A549 (cell line): Measurements from ENCODE around the gene TMEM14A. TPM values are rescaled to one million over a fixed set of nuclear protein-coding genes. Genes with fewer than 3 reads are reported as not detected.

Experiments
- ATAC-seq, 2 experiments: fragments of 200-7000 bp in 1 of 2; fragments of >200 bp in 1 of 2; cut with Nextera tagmentation in 1 of 2; cut with Tn5 transposase in 1 of 2; 3 replicates each; pipeline versions ENCODE4 v1.8.0 to v1.9.1; 2018 to 2020; ENCODE audit warnings: mild to moderate bottlenecking in 1 of 2, moderate library complexity in 1 of 2
- CTCF ChIA-PET: fragments of 300-600 bp; sonication (Branson Sonifier 250); formaldehyde crosslinking; extraction: SDS; loops from one replicate; lab custom pipeline; 2021; ENCODE audit warnings: antibody characterized with exemption, inconsistent platforms; lab: Yijun Ruan, JAX
- POLR2A ChIA-PET: fragments of 350-600 bp; formaldehyde crosslinking; extraction: SDS; loops from one replicate; lab custom pipeline; 2021; ENCODE audit warnings: antibody characterized with exemption, inconsistent platforms; lab: Yijun Ruan, JAX
- DNase-seq, 2 experiments: peaks; one replicate each; pipeline versions ENCODE4 v3.0.0 to v3.0.0-alpha.2; 2011 to 2016; ENCODE audit warnings: low read depth in 1 of 2, low spot score in 1 of 2
- FAIRE-seq: peaks from 2 replicates; lab custom pipeline; 2011; peaks lifted over from hg19 to GRCh38; lab: Jason Lieb, UNC
- H3K27ac ChIP-seq, 2 experiments: fragments of >200 bp; sonication (Bioruptor Twin); formaldehyde crosslinking; 3 replicates each; pipeline ENCODE4 v1.5.1; 2016 to 2017
- H3K4me1 ChIP-seq: fragments of >200 bp; sonication (Bioruptor Twin); formaldehyde crosslinking; 3 replicates; pipeline ENCODE4 v1.6.1; 2016
- H3K4me2 ChIP-seq: fragments of >200 bp; sonication (Bioruptor Twin); formaldehyde crosslinking; 3 replicates; pipeline ENCODE4 v1.6.1; 2016
- H3K4me3 ChIP-seq: fragments of >200 bp; sonication (Bioruptor Twin); formaldehyde crosslinking; 3 replicates; pipeline ENCODE4 v1.5.1; 2016
- H3K9me3 ChIP-seq: fragments of >200 bp; sonication (Bioruptor Twin); formaldehyde crosslinking; 3 replicates; pipeline ENCODE4 v1.6.1; 2016
- BHLHE40 ChIP-seq: IDR thresholded peaks from 2 replicates; pipeline ENCODE4 v1.6.1; 2012; ENCODE audit warnings: low read depth, low read length, inconsistent platforms
- CHD2 ChIP-seq: fragments of 150-350 bp; IDR thresholded peaks from 2 replicates; pipeline ENCODE4 v1.6.1; 2014; ENCODE audit warnings: low read length; ENCODE audit not compliant: partially characterized antibody
- CHD4 ChIP-seq: fragments of 200-600 bp; sonication (generic); IDR thresholded peaks from 2 replicates; pipeline ENCODE4 v1.6.1; 2016; ENCODE audit warnings: antibody characterized with exemption, mild to moderate bottlenecking, borderline replicate concordance
- FOSL2 ChIP-seq, 2 experiments: fragments of 450-650 bp in 1 of 2; fragments of >200 bp in 1 of 2; sonication (Bioruptor Twin) in 1 of 2; formaldehyde crosslinking; IDR thresholded peaks; 2 replicates each; pipeline versions ENCODE4 v1.5.0 to v1.6.1; 2016 to 2020; ENCODE audit warnings: mild to moderate bottlenecking in 1 of 2, moderate library complexity in 1 of 2
- GATA3 ChIP-seq: IDR thresholded peaks from 2 replicates; pipeline ENCODE4 v1.6.1; 2012; ENCODE audit warnings: borderline replicate concordance
- HEYL ChIP-seq: fragments of 250-450 bp; sonication (Bioruptor Pico); IDR thresholded peaks from 2 replicates; pipeline ENCODE4 v1.8.0; 2021; ENCODE audit warnings: mild to moderate bottlenecking, moderate library complexity
- JUN ChIP-seq, 2 experiments: fragments of >200 bp; sonication (Bioruptor Twin); formaldehyde crosslinking; IDR thresholded peaks; 2 replicates in 1 of 2; 3 replicates in 1 of 2; pipeline ENCODE4 v1.6.1; 2016 to 2017
- MAFK ChIP-seq: fragments of 450-650 bp; IDR thresholded peaks from 2 replicates; pipeline ENCODE4 v1.6.1; 2014; ENCODE audit not compliant: partially characterized antibody
- NFE2L2 ChIP-seq: fragments of 150-350 bp; conservative IDR thresholded peaks from 2 replicates; pipeline ENCODE4 v1.6.1; 2014; ENCODE audit warnings: low read length
- NPAS2 ChIP-seq: fragments of 250-450 bp; sonication (Bioruptor Pico); IDR thresholded peaks from 2 replicates; pipeline ENCODE4 v1.8.0; 2022; ENCODE audit warnings: mild to moderate bottlenecking, moderate library complexity, borderline replicate concordance
- POLR2A ChIP-seq: IDR thresholded peaks from 2 replicates; pipeline ENCODE4 v1.6.1; 2012; ENCODE audit warnings: mild to moderate bottlenecking, low read length
- POLR2AphosphoS2 ChIP-seq: conservative IDR thresholded peaks from 2 replicates; pipeline ENCODE4 v1.6.1; 2012; ENCODE audit warnings: low read length, improper control_type of control experiment, inconsistent platforms
- RFX5 ChIP-seq: fragments of 450-650 bp; IDR thresholded peaks from 2 replicates; pipeline ENCODE4 v1.7.1; 2014; ENCODE audit warnings: antibody characterized with exemption, mild to moderate bottlenecking, moderate library complexity
- SMC3 ChIP-seq: fragments of >200 bp; sonication (Bioruptor Twin); formaldehyde crosslinking; IDR thresholded peaks from 3 replicates; pipeline ENCODE4 v1.6.1; 2018; ENCODE audit warnings: inconsistent platforms
- TFCP2L1 ChIP-seq: fragments of 250-450 bp; sonication (Bioruptor Pico); IDR thresholded peaks from 2 replicates; pipeline ENCODE4 v1.5.0; 2021; ENCODE audit warnings: mild to moderate bottlenecking
- ZC3H11A ChIP-seq: fragments of 450-650 bp; IDR thresholded peaks from 2 replicates; pipeline ENCODE4 v1.6.1; 2014; ENCODE audit warnings: antibody characterized with exemption, mild to moderate bottlenecking
- ZFP36 ChIP-seq: fragments of 450-650 bp; IDR thresholded peaks from 2 replicates; pipeline ENCODE4 v1.6.1; 2014; ENCODE audit warnings: borderline replicate concordance; ENCODE audit not compliant: partially characterized antibody
- ZSCAN20 ChIP-seq: fragments of 250-450 bp; sonication (Bioruptor Pico); IDR thresholded peaks from 2 replicates; pipeline ENCODE4 v1.8.0; 2022; ENCODE audit warnings: mild to moderate bottlenecking, moderate library complexity
- WGBS: methylation state at CpG from one replicate; pipeline ENCODE4 v1.1.6; 2017; ENCODE audit errors: missing lambda C conversion rate; 5-methylcytosine and 5-hydroxymethylcytosine counted together
- polyA plus RNA-seq, 4 experiments: library from polyadenylated mRNA; depleted of rRNA in 3 of 4; stranded (reverse); fragments of >200 nt; fragmentation: RNase III in 1 of 4; extraction: RNeasy Plus Mini Kit Qiagen cat#74134 plus additional on column Dnase treatment in 1 of 4; gene quantifications; 2 replicates in 3 of 4; 3 replicates in 1 of 4; pipeline ENCODE4 v1.2.3, GENCODE V29; 2011 to 2017
- TF ChIP-seq, protein P1 (sequence below): fragments of 200-600 bp; sonication (generic); IDR thresholded peaks from 2 replicates; pipeline ENCODE4 v1.6.1; 2016; ENCODE audit warnings: antibody characterized with exemption, mild to moderate bottlenecking, moderate library complexity
- TF ChIP-seq, protein P2 (sequence below): fragments of >200 bp; sonication (Bioruptor Twin); formaldehyde crosslinking; IDR thresholded peaks from 2 replicates; pipeline ENCODE4 v1.6.1; 2016
- TF ChIP-seq, protein P3 (sequence below): fragments of 250-450 bp; sonication (Bioruptor Pico); IDR thresholded peaks from 2 replicates; pipeline ENCODE4 v1.5.0; 2021; ENCODE audit warnings: mild to moderate bottlenecking, moderate library complexity, borderline replicate concordance

TMEM14A gene
- polyA plus RNA-seq, 2 of the 4 experiments (the other 2 are of a cell fraction) = 53.4 to 63.8 TPM

DNA sequence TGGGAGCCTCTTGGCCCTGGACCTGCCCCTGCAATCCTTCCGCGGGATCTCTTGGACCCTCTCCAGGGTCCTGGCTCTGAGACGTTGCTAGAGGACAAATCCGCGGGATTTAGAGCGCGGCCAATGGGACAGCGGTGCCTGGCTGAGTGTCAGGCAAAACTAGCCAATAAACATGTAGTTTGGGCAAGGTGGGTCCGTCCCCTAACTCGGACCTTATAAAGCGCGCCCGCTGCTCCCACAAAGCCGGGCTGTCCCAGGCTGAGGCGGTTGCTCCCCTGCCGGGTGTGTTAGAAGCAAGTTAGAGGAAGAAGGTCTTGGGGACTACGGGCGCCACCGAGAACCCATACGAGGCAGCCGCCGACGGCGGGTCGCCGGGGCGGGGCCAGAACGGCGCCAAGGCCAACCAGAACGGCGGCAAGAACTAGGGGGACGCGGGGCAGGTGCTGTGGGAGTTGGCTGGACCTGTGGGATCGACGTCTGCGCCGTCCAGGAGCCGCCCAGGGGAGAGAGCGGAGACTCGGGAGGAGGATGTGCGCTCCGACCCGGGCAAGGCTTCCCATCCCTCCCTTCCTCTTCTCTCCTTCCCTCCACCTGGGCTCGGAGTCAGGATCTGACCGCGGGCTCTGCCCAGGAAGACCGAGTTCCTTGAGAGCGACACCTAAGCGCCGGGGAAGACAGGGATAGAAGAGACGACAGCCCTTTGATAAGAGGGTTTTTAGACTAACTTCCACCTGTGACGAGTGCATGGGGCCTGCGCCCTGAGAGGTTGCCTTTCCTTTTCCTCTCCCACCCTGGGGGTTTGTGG, 6.5 kb upstream of the TMEM14A start (continued):
- TF ChIP-seq HEYL (no peak), SMC3 (no peak), BHLHE40 (no peak), CHD2 (peak; percentile 25), TFCP2L1 (no peak)
- TF ChIP-seq, all 56 proteins: peak for 9

GRCh38 chr6:52664991-52665686, 5.8 kb upstream of the TMEM14A start:
- DNase-seq = no peak
- Histone ChIP-seq H3K27ac (peak overlapping the region; percentile 73 to 95; a peak in 5 of 6 replicates), H3K4me3 (peak overlapping the region; percentile 57), H3K9me3 (no peaks in the 10 kb centered on the region), H3K4me2 (peak overlapping the region; percentile 78), H3K4me1 (peaks cover 11% of the 10 kb centered on the region; the same call in 1 of the 3 replicates)
- FAIRE-seq = no peak
- CTCF ChIA-PET = interaction anchor here (1.1 to 1.4 kb wide), 4 partner anchors 14 to 262 kb away, joined by 3 to 8 read pairs (median 3); no protein-coding TSS in a partner anchor
- ATAC-seq = no peak
- WGBS = 87% methylated on average over 10 of the region's 10 CpGs
- TF ChIP-seq, protein P1, sequence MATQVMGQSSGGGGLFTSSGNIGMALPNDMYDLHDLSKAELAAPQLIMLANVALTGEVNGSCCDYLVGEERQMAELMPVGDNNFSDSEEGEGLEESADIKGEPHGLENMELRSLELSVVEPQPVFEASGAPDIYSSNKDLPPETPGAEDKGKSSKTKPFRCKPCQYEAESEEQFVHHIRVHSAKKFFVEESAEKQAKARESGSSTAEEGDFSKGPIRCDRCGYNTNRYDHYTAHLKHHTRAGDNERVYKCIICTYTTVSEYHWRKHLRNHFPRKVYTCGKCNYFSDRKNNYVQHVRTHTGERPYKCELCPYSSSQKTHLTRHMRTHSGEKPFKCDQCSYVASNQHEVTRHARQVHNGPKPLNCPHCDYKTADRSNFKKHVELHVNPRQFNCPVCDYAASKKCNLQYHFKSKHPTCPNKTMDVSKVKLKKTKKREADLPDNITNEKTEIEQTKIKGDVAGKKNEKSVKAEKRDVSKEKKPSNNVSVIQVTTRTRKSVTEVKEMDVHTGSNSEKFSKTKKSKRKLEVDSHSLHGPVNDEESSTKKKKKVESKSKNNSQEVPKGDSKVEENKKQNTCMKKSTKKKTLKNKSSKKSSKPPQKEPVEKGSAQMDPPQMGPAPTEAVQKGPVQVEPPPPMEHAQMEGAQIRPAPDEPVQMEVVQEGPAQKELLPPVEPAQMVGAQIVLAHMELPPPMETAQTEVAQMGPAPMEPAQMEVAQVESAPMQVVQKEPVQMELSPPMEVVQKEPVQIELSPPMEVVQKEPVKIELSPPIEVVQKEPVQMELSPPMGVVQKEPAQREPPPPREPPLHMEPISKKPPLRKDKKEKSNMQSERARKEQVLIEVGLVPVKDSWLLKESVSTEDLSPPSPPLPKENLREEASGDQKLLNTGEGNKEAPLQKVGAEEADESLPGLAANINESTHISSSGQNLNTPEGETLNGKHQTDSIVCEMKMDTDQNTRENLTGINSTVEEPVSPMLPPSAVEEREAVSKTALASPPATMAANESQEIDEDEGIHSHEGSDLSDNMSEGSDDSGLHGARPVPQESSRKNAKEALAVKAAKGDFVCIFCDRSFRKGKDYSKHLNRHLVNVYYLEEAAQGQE = no peak
- TF ChIP-seq CHD4 (no peak), POLR2AphosphoS2 (no peak), GATA3 (no peak), BHLHE40 (no peak), MAFK (no peak), SMC3 (no peak), FOSL2 (IDR thresholded peaks at IDR 0.05) (no peak), FOSL2 (CRISPR knock-in tag; IDR thresholded peaks at IDR 0.05) (no peak), POLR2A (no peak), ZC3H11A (no peak), NFE2L2 (no peak), ZSCAN20 (CRISPR knock-in tag) (no peak), RFX5 (no peak), NPAS2 (CRISPR knock-in tag) (no peak), CHD2 (no peak), ZFP36 (no peak), JUN (IDR thresholded peaks at IDR 0.05) (no peak)
- TF ChIP-seq, protein P2, sequence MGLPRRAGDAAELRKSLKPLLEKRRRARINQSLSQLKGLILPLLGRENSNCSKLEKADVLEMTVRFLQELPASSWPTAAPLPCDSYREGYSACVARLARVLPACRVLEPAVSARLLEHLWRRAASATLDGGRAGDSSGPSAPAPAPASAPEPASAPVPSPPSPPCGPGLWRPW = no peak
- TF ChIP-seq, protein P3, sequence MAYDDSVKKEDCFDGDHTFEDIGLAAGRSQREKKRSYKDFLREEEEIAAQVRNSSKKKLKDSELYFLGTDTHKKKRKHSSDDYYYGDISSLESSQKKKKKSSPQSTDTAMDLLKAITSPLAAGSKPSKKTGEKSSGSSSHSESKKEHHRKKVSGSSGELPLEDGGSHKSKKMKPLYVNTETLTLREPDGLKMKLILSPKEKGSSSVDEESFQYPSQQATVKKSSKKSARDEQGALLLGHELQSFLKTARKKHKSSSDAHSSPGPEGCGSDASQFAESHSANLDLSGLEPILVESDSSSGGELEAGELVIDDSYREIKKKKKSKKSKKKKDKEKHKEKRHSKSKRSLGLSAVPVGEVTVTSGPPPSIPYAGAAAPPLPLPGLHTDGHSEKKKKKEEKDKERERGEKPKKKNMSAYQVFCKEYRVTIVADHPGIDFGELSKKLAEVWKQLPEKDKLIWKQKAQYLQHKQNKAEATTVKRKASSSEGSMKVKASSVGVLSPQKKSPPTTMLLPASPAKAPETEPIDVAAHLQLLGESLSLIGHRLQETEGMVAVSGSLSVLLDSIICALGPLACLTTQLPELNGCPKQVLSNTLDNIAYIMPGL (CRISPR knock-in tag) = no peak
- POLR2A ChIA-PET = no interaction called here
